K562 (cell line): Measurements from ENCODE around the gene LEO1. TPM values are rescaled to one million over a fixed set of nuclear protein-coding genes. Genes with fewer than 3 reads are reported as not detected.

Experiments
- BRCA1 ChIP-seq, 2 experiments: fragments of 450-650 bp in 1 of 2; sonication (generic) in 1 of 2; formaldehyde crosslinking in 1 of 2; IDR thresholded peaks; 2 replicates each; pipeline versions ENCODE4 v1.5.0 to v1.6.1; 2017 to 2020; ENCODE audit warnings: mild to moderate bottlenecking in 1 of 2, missing genetic modification reagents in 1 of 2
- CBX2 ChIP-seq: fragments of 200-600 bp; sonication (generic); IDR thresholded peaks from one replicate; pipeline ENCODE4 v1.6.1; 2012; ENCODE audit warnings: mild to moderate bottlenecking, low read length, inconsistent platforms; ENCODE audit not compliant: insufficient read depth, poor library complexity, severe bottlenecking
- CXXC5 ChIP-seq: fragments of 250-450 bp; sonication (Bioruptor Pico); IDR thresholded peaks from 2 replicates; pipeline ENCODE4 v1.8.0; 2022; ENCODE audit warnings: inconsistent platforms, mild to moderate bottlenecking, moderate library complexity
- FOSL1 ChIP-seq: fragments of 200-800 bp; sonication (Bioruptor generic); conservative IDR thresholded peaks from 2 replicates; pipeline ENCODE4 v1.6.1; 2016; ENCODE audit warnings: missing genetic modification characterization, missing compliant biosample characterization
- GABPB1 ChIP-seq: sonication (generic); formaldehyde crosslinking; IDR thresholded peaks from 2 replicates; pipeline ENCODE4 v1.8.0; 2022; ENCODE audit warnings: mild to moderate bottlenecking, missing genetic modification reagents
- GTF3C2 ChIP-seq: IDR thresholded peaks from 3 replicates; pipeline ENCODE4 v1.6.1; 2011; ENCODE audit warnings: borderline replicate concordance, mild to moderate bottlenecking, moderate library complexity; ENCODE audit not compliant: insufficient read length; ENCODE audit errors: extremely low read depth
- ILF3 ChIP-seq: fragments of 450-650 bp; IDR thresholded peaks from 2 replicates; pipeline ENCODE4 v1.6.1; 2018; ENCODE audit warnings: antibody characterized with exemption, mild to moderate bottlenecking, moderate library complexity, borderline replicate concordance
- ILK ChIP-seq: fragments of 450-650 bp; IDR thresholded peaks from 2 replicates; pipeline ENCODE4 v1.6.1; 2016; ENCODE audit warnings: missing genetic modification characterization, low read depth, mild to moderate bottlenecking, missing compliant biosample characterization, moderate library complexity, borderline replicate concordance
- KDM4B ChIP-seq, 2 experiments: fragments of 450-650 bp in 1 of 2; sonication (generic) in 1 of 2; IDR thresholded peaks; 2 replicates each; pipeline ENCODE4 v1.6.1; 2016 to 2017; ENCODE audit warnings: borderline replicate concordance in 2 of 2, antibody characterized with exemption in 1 of 2, low read depth in 1 of 2, mild to moderate bottlenecking in 1 of 2
- MEF2A ChIP-seq: IDR thresholded peaks from 2 replicates; pipeline ENCODE4 v1.6.1; 2011; ENCODE audit warnings: low read depth, mild to moderate bottlenecking, low read length, moderate library complexity; ENCODE audit not compliant: control insufficient read depth
- NFYB ChIP-seq: IDR thresholded peaks from 2 replicates; pipeline ENCODE4 v1.6.1; 2011; ENCODE audit warnings: mild to moderate bottlenecking, moderate library complexity; ENCODE audit not compliant: insufficient read length; ENCODE audit errors: extremely low read depth
- SNIP1 ChIP-seq: fragments of 450-650 bp; IDR thresholded peaks from 2 replicates; pipeline ENCODE4 v1.7.1; 2017; ENCODE audit warnings: low read depth, mild to moderate bottlenecking
- STAT5B ChIP-seq: fragments of 250-450 bp; sonication (Bioruptor Pico); IDR thresholded peaks from 2 replicates; pipeline ENCODE4 v1.8.0; 2021; ENCODE audit warnings: mild to moderate bottlenecking, inconsistent platforms
- TBP ChIP-seq: optimal IDR thresholded peaks from 2 replicates; pipeline ENCODE3; 2011; ENCODE audit warnings: low read depth, low read length, improper control_type of control experiment
- ZNF175 ChIP-seq: fragments of 200-800 bp; sonication (Bioruptor generic); IDR thresholded peaks from 2 replicates; pipeline ENCODE4 v1.6.1; 2016; ENCODE audit warnings: low read depth, mild to moderate bottlenecking, missing genetic modification characterization, missing compliant biosample characterization
- ZNF184 ChIP-seq: sonication (generic); formaldehyde crosslinking; IDR thresholded peaks from 2 replicates; pipeline ENCODE4 v1.5.0; 2020; ENCODE audit warnings: missing genetic modification reagents
- ZNF696 ChIP-seq: fragments of 250-450 bp; sonication (Bioruptor Pico); conservative IDR thresholded peaks from 2 replicates; pipeline ENCODE4 v1.4.0; 2020; ENCODE audit warnings: mild to moderate bottlenecking, moderate library complexity
- ZNF707 ChIP-seq: fragments of 250-450 bp; sonication (Bioruptor Pico); conservative IDR thresholded peaks from 2 replicates; pipeline ENCODE4 v1.8.0; 2022; ENCODE audit warnings: inconsistent platforms, mild to moderate bottlenecking, moderate library complexity
- polyA plus RNA-seq, 8 experiments: library from polyadenylated mRNA; depleted of rRNA in 4 of 8; stranded (reverse) in 5 of 8; unstranded in 3 of 8; fragments of >200 nt; fragmentation: Nextera tagmentation in 2 of 8; fragmentation: Illumina TruSeq in 1 of 8; extraction: Ambion mirVana in 2 of 8; extraction: Trizol in 1 of 8; gene quantifications; 2 replicates each; pipeline versions ENCODE4 v1.2.1 to v1.2.3, GENCODE V29; 2011 to 2014; ENCODE audit warnings: inconsistent platforms in 1 of 8, missing spikeins in 1 of 8
- total RNA-seq, 7 experiments: library from RNA; depleted of rRNA in 6 of 7; stranded (reverse); fragments of >200 nt in 6 of 7; fragmentation: Illumina TruSeq in 2 of 7; extraction: Trizol in 2 of 7; gene quantifications; 2 replicates each; pipeline versions ENCODE4 v1.2.1 to v1.2.3, GENCODE V29; 2011 to 2021; ENCODE audit warnings: low replicate concordance in 1 of 7
- TF ChIP-seq, protein P1 (sequence below): fragments of 450-650 bp; formaldehyde crosslinking; IDR thresholded peaks from 2 replicates; pipeline ENCODE4 v1.4.0; 2022; ENCODE audit warnings: mild to moderate bottlenecking, moderate library complexity
- TF ChIP-seq, protein P2 (sequence below): sonication (generic); formaldehyde crosslinking; IDR thresholded peaks from 2 replicates; pipeline ENCODE4 v1.8.1; 2022; ENCODE audit warnings: missing genetic modification reagents

LEO1 gene
- total and polyA plus RNA-seq, 9 of the 15 experiments (the other 6 are each of a cell fraction or from before 2014, with no cell fraction given), result 8.4 to 48.3 (median 37.9) TPM

GRCh38 chr15:52010633-52011595 is 39.3 kb upstream of the LEO1 start (continued):
- TF ChIP-seq GTF3C2 (no peak), ILK (tag) (no peak), KDM4B (IDR thresholded peaks at IDR 0.05; ENCODE audit: borderline replicate concordance in 2 of 2, low read depth in 1 of 2) (no peak), ILF3 (no peak), CXXC5 (CRISPR knock-in tag) (no peak; the same call in none of the 2 replicates), MEF2A (no peak), SNIP1 (no peak), ZNF175 (CRISPR knock-in tag) (peak; percentile 70; the same call in 1 of the 2 replicates), ZNF707 (CRISPR knock-in tag) (no peak), ZNF184 (CRISPR knock-in tag) (no peak), STAT5B (CRISPR knock-in tag) (no peak), FOSL1 (peak; percentile 83), CBX2 (no peak), NFYB (no peak), TBP (no peak), GABPB1 (no peak), ZNF696 (CRISPR knock-in tag) (no peak), BRCA1 (IDR thresholded peaks at IDR 0.05) (no peak), BRCA1 (CRISPR knock-in tag; IDR thresholded peaks at IDR 0.05) (no peak)
- TF ChIP-seq, protein P1, sequence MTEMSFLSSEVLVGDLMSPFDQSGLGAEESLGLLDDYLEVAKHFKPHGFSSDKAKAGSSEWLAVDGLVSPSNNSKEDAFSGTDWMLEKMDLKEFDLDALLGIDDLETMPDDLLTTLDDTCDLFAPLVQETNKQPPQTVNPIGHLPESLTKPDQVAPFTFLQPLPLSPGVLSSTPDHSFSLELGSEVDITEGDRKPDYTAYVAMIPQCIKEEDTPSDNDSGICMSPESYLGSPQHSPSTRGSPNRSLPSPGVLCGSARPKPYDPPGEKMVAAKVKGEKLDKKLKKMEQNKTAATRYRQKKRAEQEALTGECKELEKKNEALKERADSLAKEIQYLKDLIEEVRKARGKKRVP (CRISPR knock-in tag), result no peak
- TF ChIP-seq, protein P2, sequence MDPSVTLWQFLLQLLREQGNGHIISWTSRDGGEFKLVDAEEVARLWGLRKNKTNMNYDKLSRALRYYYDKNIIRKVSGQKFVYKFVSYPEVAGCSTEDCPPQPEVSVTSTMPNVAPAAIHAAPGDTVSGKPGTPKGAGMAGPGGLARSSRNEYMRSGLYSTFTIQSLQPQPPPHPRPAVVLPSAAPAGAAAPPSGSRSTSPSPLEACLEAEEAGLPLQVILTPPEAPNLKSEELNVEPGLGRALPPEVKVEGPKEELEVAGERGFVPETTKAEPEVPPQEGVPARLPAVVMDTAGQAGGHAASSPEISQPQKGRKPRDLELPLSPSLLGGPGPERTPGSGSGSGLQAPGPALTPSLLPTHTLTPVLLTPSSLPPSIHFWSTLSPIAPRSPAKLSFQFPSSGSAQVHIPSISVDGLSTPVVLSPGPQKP, result no peak
